ENCODE data around the gene OR1K1. TPM values are rescaled to one million over a fixed set of nuclear protein-coding genes. Genes with fewer than 3 reads are reported as not detected.
"Not testable (repeated sequence)": the region's sequence is repeated elsewhere in the genome, so short reads cannot be mapped to it uniquely, and the experiment has no call there.

The OR1K1 gene
- total RNA-seq, 1 donor from 2014 or later, result not detected

DNA sequence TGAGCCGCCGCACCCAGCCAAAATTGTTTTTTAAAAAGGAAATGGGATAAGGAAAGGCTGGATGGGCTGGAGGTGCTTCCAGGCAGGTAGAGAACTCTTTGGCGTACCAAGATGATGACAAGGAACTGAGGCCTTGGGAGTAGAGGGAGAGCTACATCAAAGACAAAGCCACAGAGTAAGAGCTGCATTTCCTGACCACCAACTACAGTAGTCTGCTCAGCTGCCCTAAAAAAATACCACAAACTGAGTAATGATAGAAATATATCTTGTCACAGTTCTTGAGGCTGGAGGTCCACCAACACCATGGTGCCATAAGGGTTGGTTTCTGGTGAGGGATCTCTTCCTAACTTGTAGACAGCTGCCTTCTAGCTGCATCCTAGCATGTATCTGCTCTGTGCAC lies 8.2 kb downstream of the OR1K1 start:
- Histone ChIP-seq H3K27me3 (no peaks in the 10 kb centered on the region), H3K27ac (no peak overlapping the region), H3K4me1 (no peaks in the 10 kb centered on the region), H3K9me3 (no peaks in the 10 kb centered on the region), H3K36me3 (no peaks in the 10 kb centered on the region), H3K4me3 (no peak overlapping the region)
- ATAC-seq (no peak), DNase-seq (no peak)
- intact Hi-C loops (cut with DNase I), result loop anchor here (10.0 kb wide), 1 partner anchor 343 kb away; no protein-coding TSS in a partner anchor
- TF ChIP-seq, protein P1, sequence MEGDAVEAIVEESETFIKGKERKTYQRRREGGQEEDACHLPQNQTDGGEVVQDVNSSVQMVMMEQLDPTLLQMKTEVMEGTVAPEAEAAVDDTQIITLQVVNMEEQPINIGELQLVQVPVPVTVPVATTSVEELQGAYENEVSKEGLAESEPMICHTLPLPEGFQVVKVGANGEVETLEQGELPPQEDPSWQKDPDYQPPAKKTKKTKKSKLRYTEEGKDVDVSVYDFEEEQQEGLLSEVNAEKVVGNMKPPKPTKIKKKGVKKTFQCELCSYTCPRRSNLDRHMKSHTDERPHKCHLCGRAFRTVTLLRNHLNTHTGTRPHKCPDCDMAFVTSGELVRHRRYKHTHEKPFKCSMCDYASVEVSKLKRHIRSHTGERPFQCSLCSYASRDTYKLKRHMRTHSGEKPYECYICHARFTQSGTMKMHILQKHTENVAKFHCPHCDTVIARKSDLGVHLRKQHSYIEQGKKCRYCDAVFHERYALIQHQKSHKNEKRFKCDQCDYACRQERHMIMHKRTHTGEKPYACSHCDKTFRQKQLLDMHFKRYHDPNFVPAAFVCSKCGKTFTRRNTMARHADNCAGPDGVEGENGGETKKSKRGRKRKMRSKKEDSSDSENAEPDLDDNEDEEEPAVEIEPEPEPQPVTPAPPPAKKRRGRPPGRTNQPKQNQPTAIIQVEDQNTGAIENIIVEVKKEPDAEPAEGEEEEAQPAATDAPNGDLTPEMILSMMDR (IDR thresholded peaks at IDR 0.05), result no peak

DNA sequence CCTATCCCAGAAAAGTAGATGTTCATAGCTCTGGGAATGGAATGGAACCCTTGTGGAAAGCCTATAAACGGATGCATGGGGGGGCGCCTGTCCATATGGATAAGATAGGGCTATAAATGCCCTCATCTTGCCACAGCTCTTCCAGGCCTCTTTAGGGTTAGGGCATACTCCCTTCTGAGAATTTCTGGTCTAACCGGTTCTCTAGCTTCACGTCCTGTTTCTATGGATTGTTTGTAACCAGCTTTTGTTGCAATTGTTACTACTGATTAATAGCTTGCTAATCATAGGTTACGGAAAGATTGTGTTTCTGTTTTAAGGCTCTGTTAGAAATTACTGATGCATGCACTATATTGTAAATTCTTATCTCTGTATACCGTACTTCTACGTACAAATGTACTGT lies 9.3 kb downstream of the OR1K1 start:
- H3K27ac ChIP-seq, H3K27me3 ChIP-seq, H3K9me3 ChIP-seq, H3K36me3 ChIP-seq, H3K4me1 ChIP-seq, DNase-seq, H3K4me3 ChIP-seq, ATAC-seq: not testable (repeated sequence)
- intact Hi-C loops (cut with DNase I), result loop anchor here (10.0 kb wide), 1 partner anchor 344 kb away; no protein-coding TSS in a partner anchor

DNA sequence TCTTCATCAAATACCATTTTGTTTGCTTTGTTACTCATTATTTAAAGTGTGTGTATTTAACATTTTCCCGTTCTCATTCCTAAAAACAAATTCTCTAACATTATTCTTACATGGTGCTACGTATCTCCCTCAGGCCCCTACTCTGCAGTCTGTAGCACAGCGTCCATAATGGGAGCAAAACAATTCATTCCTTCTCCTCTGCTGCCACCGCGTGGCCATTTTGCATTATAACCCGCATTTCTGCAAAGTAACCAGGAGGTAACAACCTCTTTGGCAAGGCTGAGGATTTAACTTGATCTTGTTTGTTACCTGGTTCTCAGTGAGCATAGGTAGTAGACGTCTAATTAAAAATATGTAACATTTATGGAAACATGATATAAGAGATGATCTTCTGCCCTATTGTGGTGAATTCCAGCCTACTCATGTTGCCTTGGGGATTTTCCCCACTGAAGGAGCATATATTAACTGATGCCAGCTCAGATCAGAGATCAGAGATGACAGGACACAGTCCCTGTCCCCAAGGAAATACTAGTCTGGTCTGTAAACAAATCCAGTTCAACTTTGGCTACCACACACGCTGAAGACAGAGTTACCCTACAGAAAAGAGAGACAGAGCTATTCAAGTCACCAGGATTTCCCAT lies 10.5 kb downstream of the OR1K1 start:
- no peaks in the 10 kb centered on the region for H3K36me3 ChIP-seq
- DNase-seq (peak; percentile 74), ATAC-seq (peak; percentile 95)
- no peak overlapping the region for H3K4me3 ChIP-seq
- TF ChIP-seq, protein P1 (IDR thresholded peaks at IDR 0.05), result peak; percentile 77
- peaks cover 11% of the 10 kb centered on the region for H3K4me1 ChIP-seq
- H3K27me3 ChIP-seq, result no peaks in the 10 kb centered on the region
- no peak overlapping the region for H3K27ac ChIP-seq
- no peaks in the 10 kb centered on the region for H3K9me3 ChIP-seq
- intact Hi-C loops (cut with DNase I), result no loop called here

DNA sequence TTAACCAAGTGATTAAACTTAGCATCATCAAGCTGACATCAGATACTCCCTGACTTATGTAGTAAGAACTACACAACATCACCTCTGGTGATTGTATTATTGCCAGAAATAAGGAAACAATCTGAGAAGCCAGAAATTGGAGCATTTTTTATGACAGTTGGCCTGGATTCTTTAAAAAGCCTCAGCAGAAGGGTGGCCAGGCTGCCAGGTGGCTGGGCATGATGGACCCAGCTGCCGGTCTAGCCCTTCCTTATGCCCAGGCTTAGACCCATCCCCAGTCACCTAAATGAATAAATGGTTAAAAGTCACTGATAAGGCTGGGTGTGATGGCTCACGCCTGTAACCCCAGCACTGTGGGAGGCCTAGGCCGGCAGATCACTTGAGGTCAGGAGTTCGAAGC lies 12.8 kb downstream of the OR1K1 start:
- intact Hi-C loops (cut with DNase I), result no loop called here
- Histone ChIP-seq H3K4me3 (no peak overlapping the region), H3K27me3 (no peaks in the 10 kb centered on the region), H3K9me3 (no peaks in the 10 kb centered on the region), H3K4me1 (peaks cover 27% of the 10 kb centered on the region), H3K27ac (no peak overlapping the region), H3K36me3 (peaks cover 7% of the 10 kb centered on the region)
- ATAC-seq (no peak), DNase-seq (no peak)
- TF ChIP-seq, protein P1 (IDR thresholded peaks at IDR 0.05), result no peak

DNA sequence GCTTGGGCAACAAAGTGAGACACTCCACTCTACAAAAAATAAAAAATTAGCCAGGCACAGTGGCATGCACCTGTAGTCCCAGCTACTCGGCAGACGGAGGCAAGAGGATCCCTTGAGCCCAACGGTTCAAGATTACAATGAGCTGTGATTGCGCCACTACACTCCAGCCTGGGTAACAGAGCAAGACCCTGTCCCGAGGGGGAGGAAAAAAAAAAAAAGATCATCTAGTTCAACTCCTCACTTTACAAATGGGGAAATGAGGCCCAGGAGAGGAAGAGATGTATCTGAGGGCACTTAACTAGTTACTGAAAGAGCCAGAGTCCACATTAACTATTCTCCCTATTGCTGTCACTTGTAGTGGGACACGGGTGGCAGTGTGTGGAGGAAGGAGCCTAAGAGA lies 14.6 kb downstream of the OR1K1 start:
- H3K27me3 ChIP-seq, result no peaks in the 10 kb centered on the region
- no peaks in the 10 kb centered on the region for H3K9me3 ChIP-seq
- H3K27ac ChIP-seq, result no peak overlapping the region
- peaks cover 15% of the 10 kb centered on the region for H3K36me3 ChIP-seq
- DNase-seq (no peak), ATAC-seq (peak; percentile 44)
- intact Hi-C loops (cut with DNase I), result no loop called here
- peaks cover 32% of the 10 kb centered on the region for H3K4me1 ChIP-seq
- no peak overlapping the region for H3K4me3 ChIP-seq
- TF ChIP-seq, protein P1 (IDR thresholded peaks at IDR 0.05), result no peak

DNA sequence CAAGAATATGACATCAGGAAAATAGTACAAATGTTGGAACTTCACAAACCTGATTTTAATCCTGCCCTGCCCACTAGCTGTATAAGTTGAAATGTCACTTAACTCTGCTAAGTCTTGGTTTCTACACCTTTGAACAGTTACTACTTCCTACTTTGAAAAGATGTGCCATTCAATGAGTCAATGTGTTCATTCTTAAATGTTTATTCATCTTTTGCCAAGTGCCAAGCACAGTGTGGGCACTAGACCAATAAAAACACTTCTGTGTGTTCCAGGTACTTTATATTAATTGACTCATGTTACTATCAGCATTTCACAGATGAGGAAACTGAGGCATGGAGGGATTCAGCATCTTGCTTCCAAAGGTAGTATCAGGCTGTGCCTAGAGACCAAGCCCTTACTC lies 15.6 kb downstream of the OR1K1 start:
- no peak overlapping the region for H3K27ac ChIP-seq
- intact Hi-C loops (cut with DNase I), result no loop called here

More for the DNA sequence above, 15.6 kb downstream of the OR1K1 start:
- Histone ChIP-seq H3K4me1 (peaks cover 38% of the 10 kb centered on the region), H3K4me3 (no peak overlapping the region), H3K27me3 (no peaks in the 10 kb centered on the region), H3K36me3 (peaks cover 21% of the 10 kb centered on the region), H3K9me3 (no peaks in the 10 kb centered on the region)
- ATAC-seq (no peak), DNase-seq (no peak)
- TF ChIP-seq, protein P1 (IDR thresholded peaks at IDR 0.05), result no peak
